Measurements from ENCODE around the gene PCSK6.
"Not testable (repeated sequence)": the region's sequence is repeated elsewhere in the genome, so short reads cannot be mapped to it uniquely, and the experiment has no call there.

The PCSK6 gene

DNA sequence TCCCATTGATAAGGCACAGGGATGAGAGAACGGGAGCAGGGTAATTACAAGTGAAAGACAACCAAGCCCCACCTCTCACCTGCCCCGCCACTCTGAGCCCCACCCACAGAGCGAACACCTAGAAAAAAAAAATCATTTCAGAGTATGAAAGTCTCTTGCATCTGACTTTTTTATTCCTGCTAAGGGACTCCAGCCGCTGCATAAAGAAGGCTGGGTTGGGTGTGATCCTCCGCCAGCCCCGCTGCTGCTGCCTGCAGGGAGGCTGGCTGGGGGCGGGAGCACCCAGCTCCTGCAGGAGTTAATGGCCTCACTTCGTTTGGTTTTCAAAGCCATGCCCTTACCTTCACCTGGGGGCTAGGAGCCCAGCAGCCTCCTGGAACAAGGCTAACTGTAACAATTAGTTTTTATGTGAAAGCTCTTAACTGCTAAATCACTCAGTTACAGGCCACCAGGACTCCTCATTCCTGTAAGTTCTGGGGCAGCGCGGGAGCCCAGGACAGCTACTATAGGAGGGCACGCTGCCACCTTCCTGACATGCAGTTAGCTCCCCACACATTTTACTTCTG, 116.5 kb downstream of the PCSK6 start:
- DNase-seq = no peak

DNA sequence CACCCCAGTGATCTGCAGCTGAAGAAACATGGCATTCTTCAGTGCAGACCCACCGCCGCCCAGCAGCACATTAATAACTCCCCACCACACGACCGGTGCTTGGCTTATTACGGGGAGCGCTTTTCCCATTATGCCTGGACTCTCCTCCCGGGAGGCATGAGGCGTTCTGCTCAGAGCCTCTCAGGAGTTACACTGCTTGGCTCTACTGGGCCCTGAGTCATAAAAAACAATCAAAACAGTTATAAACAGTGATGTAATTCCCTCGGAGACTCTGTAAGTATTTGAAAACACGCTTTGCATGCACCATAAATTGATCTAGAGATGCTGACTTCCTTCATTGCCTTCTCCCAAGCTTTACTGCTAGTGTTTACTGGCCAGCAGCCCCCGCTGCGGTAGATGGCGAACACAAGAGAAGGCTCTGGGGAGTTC, 117.3 kb downstream of the PCSK6 start:
- no peak for DNase-seq

DNA sequence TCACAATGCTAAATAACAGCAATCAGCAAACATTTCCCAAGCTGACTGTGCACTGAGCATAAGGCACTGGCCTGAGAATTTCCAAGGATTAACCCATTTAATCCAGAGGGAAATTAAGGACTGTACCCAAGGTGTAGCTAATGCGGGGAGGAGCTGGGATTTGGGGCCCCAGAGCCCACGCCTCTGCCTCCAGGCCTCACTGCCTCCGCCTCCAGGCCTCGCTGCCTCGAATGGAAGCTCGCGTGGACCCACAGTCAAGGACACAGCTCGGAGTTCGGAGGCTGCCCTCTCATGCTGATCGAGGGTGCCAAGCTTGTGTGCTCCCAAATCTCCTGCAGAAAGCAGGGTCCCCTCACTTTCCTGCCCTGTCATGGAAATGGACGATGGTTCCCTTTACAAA, 118.0 kb downstream of the PCSK6 start:
- DNase-seq = no peak

DNA sequence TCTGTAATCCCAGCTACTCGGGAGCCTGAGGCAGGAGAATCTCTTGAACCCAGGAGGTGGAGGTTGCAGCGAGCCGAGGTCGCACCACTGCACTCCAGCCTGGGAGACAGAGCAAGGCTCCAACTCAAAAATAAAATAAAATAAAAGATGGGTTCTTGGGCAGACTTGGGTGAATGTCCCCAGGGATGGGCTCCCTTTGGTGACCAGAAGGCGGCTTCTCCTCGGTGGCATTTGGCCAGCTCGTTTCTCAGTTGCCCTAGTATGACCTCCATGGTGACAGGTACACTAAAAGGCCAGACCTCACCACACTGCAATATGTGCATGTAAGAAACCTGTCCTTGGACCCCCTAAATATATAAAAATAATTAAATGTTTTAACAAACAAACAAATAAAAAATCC, 118.4 kb downstream of the PCSK6 start:
- DNase-seq = no peak

DNA sequence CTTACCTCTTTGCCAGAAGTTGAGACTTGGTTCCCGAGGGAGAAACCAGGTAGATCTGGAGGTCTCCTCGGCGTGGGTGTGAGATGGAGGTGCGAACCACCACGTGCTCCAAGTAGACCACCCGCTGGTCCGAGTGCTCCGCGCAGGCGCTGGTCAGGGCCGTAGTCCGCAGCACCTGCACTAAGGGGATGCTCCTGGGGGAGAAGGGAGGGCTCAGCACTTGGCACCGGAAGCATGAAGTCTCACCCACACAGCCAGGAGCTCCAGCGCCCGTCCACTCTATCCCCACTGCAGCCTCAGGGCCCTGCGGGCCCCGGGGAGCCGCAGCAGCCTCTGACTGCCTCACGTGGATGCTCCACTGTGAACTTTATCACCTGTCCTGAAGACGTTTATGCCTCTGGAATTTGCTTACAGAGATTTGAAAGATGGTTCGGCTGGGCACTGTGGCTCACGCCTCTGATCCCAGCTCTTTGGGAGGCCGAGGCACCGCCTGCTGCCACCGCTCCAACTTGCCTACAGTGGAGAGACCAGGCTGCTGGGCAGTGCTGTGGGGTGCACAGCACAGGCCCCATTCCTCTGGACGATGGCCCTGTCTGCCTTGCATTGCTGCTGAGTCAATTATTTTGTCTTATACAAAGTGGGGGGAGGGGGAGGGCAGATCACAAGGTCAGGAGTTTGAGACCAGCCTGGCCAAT, 119.0 kb downstream of the PCSK6 start:
- DNase-seq = no peak

DNA sequence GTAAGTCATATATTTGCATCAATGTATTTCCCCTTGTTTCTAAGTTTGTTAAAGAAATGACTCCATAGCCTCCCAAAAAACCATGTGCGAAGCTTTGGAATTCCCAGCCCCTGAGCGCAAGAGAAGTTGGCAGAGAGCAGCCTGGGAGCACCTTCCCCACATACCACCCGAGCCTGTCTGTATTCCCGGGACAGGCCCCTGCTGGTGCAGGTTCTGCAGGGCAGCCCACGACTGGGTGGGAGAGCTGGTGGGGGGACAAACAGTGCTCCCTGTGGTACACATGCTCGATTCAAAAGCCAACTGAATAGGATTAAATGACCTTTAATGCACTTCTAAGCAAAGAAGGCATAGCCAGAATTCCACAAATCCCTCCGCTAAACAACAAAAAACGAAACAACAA, 119.8 kb downstream of the PCSK6 start:
- DNase-seq = no peak

DNA sequence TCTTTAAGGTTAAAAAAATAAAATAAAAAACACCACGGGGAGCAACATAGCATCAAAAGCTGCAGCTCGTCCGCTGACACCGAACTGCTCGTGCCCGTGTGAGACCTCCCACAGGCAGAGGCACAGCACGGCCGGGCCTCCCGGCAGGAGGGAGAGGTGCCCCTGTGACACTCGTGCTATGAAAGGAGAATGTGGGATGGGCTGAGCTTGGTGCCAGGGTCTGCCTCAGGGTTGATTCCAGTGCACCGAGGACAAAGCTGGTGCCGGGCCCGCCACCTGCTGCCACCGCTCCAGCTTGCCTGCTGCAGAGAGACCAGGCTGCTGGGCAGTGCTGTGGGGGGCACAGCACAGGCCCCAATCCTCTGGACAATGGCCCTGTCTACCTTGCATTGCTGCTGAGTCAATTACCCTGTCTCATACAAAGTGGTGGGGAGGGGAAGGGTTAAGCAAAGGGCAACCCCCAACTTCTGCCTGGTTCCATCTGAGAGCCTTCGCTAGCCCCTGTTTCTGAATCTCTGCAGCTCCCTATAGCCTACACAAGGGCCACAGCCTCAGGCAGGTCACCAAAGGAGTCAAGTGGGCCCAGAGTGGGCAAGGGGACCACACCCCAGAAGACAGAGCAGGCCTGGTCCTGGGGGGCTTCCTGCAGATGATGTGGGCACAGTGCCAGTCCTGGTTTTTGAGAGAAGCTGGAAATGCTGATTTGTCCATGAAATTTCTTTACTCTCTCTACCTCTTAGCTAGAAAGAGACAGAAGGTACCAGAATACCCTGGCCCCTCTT, 120.5 kb downstream of the PCSK6 start:
- no peak for DNase-seq

DNA sequence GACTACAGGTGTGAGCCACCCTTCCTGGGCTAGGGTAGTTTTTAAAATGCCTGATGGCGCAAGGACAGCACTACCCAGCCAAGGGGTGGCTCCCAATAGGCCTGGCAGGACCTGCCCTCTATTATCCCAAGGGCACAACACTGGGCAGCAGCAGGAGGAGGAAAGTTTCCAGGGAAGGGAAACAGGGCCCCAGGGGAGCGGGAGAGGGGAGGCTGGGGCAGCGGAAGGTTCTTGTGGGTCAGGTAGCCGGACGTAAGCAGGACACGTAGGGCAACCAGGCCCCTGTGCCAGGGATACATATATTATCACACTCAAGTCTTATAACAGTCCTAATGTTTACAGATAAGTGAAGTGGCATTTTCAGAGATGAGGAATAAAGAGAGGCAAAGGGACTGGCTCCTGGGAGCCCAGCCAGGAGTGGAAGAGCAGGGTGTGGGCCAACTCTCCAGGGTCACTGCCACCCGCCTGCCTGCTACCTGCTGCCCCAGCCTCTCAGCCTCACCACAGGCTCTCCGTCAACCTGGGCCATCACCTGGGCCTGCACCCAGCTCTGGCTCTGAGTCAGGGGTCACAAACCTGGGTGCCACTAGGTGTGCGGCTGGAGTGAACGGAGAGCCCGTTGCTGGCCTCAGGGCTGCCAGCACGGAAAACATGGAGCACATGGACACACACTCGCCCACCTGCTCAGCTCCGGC, 121.3 kb downstream of the PCSK6 start:
- no peak for DNase-seq

DNA sequence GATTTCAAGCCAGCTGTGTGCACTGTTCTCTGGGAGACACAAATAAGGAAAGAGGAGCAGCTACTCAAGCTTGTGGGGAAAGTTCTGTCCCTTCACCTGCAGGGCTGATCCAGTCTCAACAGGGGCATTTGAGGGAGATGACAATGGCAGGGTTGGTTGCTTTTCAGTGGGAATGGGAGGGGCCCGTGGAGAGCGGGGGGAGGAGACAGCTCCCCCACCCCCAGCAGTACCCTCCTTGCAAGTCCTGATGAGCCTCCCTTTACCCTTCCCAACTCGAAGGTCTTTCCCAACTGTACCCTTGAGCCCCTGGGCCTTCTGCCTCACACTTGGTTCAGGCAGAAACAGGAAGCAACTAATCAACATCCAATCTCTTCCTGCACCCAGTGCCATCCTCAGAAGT, 122.7 kb downstream of the PCSK6 start:
- no peak for DNase-seq

DNA sequence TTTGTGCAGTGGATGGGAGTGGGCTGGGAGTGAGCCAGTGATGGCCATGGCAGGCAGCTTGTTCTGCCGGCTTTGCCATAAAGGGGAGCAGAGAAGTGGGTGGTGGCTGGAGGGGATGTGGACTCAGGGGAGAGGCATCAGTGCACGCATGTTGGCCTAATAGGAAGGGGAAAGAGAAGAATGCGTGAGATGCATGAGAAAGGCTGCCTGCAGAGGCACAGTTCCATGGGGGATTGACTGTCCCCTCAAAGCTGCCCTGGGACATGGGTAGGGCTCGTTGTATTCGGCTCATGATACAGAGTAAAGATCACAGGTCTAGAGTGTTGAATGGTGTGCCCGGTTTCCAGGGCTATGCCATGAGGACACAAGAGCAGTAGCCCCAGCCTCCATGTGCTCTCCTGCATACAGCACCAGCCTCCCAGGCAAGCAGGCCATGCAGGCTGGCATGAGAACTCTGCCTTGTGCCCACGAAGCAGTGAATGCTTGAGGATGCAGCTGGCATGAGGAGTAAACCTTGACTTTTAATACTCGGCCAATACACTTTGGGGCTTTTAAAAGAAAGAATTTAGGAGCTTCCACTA, 126.4 kb downstream of the PCSK6 start:
- DNase-seq = no peak

DNA sequence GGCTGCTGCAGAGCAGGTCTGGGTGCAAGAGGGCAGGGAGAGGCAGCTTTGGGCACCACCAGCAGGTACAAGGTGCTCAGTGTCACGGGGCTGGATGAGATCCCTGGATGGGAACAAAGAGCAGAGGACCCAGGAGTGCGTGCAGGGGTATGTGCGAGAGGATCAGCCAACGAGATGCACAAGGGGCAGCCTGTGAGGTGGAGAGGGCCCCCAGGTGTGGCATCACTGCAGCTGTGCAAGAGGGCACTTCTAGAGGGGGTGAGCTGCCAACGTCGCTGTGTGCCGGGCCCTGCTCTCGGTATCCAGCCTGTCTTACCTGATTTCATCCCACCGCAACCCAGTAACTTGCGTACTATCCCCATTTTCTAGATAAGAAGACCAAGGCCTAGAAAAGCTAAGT, 127.1 kb downstream of the PCSK6 start:
- DNase-seq = no peak

DNA sequence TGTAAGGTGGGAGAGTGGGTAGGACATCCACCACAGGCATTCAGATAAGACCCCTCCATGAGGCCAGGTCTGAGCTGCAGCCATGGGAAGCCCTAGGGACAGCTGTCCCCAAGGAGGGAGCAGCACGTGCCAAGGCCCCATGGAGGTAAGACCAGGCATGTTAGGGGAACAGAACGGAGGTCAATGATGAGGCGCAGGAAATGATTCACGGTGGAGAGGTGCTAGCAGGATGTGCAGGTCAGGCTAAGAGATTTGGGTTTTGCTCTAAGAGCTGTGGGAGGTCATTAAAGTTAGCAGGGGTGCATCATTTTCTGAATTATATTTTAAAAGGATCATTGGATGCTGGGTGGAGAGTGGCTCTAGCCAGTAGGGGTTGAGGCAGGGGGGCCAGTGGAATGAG, 128.1 kb downstream of the PCSK6 start:
- no peak for DNase-seq

DNA sequence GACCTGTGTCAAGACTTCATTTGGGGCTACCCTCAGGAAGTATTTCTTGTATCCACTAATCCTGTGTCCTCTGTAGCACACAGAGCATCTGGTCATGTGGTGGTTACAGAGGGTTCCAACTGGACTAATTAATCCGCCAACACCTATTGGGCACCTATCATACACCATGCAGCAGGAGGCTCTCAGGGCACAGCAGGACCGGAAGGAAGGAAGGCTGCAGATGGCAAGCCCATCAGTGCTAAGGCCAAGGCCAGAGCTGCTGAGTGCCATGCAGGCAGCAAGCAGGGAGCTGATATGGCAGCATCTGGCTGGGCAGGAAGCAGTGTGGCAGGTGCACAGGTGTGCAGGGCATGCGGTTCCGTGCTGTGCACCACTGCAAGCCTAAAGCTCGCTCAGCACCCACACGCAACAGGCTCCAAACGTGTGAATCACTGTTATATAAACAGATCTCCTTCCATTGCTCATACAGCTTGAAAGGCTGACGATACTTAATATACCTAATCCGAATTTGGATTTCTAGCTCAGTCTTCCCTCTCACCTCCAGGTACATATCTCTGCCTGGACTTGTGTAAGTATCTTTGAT, 130.1 kb downstream of the PCSK6 start:
- no peak for DNase-seq

DNA sequence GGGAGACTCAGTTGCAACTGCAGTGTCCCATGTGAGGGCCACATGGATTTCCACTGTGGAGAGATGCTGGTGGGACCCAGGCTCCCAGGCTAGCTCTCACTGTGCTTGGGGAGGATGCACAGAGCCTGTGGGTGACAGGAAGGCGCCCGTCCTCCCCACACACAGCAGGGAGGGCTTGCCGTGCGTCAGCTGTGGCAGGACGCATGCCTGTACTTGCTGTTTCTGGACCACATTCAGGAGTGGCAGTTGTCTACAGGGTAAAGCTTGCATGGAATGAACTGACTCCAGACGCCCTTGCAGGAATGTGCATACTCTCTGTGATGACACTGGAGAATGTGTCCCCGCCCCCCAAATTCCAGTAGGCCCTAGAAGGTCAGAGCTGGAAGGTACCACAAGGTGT, 130.6 kb downstream of the PCSK6 start:
- no peak for DNase-seq

DNA sequence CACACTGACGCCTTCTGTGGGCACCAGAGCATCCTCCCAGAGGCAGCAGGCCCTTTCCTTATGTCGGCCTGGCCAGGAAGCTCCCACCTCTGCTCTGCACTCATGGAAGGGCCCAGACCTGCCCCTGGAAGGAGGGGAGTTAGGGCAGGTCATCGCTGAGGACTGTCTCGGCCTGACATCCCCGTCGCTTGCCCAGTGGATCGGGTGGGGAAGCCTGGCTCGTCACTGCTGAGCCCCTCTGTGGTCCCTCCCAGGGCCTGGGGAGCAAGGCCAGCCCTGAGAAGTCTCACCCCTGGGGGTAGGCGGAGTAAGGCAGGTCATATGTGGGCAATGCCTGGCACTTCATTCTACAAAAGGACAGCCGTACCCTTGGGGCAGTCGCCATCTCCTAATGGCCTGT, 131.6 kb downstream of the PCSK6 start:
- no peak for DNase-seq

DNA sequence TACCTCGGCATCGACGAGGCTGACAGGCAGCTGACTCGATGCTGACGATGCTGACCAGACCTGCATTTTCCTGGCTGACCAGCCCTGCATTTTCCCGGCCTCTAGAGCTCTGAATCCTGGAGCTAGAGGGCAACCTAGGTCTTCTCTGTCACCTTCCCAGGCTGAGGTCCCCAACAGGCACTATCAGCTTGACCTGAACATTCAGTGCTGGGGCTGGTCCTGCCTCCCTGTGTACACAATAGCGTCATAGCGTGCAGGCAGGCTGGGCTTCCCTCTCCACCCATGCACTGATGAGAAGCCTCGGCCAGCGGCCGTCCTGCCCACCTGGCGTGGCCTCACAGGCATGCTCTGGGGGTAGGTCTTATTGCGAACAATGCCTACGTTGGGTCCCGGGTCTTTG, 132.2 kb downstream of the PCSK6 start:
- no peak for DNase-seq

DNA sequence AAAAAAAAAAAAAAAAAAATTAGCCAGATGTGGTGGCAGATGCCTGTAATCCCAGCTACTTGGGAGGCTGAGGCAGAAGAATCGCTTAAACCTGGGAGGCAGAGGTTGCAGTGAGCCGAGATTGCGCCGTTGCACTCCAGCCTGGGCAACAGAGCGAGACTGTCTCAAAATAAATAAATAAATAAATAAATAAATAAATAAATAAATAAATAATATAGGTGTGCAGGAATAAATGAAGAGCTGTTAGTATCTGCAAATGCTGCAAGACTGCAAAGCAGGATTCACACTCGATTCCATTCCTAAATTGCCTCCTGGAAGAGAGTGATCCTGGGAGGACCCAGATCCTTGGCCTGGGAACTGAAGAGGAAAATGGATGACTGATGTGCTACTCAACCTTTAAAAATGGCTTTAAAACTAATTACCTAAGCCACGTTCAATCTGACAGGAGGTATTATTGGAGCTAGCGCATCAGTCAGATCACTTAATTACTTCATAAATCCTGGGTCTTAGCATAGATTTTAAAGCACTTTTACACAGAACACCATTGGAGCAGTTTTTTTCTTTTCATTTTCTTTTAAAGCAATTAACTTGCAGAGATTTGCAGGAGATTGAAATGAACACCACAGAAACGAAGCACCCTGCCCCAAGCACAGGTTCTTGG, 132.9 kb downstream of the PCSK6 start:
- DNase-seq = not testable (repeated sequence)

DNA sequence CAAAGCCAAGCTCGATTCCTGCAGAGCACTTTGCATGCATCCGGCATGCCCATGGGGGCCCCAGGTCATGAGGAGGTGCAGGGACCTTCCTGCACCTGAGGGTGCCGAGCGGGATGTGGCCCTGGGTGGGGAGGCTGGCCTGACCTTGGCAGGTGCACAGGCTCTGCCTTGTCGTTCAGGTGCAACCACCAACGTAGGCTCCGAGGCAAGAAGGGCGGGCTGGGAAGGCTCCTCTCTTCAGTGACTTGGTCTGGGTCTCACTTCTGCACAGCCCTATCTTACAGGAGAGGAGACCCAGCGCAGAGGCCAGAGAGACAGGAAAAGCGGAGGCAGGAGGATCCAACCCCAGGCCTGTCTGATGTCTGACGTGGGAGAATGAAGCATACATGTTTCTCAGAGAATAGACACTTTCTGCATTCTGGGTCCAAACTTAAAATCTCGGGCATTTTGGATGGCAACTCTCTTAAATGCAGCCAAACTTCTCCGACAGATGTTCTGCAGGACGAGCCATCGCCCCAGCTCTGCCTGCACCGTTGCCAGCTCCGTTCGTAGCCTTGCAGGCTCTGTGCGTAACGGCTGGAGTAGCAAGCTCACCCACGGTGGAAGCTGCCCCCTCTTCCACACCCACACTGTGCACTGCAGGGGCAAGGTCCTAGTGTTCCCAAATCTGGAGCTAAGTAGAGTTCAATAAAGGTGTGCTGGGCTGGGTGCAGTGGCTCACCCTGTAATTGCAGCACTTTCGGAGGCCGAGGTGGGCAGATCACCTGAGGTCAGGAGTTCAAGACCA, 133.6 kb downstream of the PCSK6 start:
- no peak for DNase-seq

DNA sequence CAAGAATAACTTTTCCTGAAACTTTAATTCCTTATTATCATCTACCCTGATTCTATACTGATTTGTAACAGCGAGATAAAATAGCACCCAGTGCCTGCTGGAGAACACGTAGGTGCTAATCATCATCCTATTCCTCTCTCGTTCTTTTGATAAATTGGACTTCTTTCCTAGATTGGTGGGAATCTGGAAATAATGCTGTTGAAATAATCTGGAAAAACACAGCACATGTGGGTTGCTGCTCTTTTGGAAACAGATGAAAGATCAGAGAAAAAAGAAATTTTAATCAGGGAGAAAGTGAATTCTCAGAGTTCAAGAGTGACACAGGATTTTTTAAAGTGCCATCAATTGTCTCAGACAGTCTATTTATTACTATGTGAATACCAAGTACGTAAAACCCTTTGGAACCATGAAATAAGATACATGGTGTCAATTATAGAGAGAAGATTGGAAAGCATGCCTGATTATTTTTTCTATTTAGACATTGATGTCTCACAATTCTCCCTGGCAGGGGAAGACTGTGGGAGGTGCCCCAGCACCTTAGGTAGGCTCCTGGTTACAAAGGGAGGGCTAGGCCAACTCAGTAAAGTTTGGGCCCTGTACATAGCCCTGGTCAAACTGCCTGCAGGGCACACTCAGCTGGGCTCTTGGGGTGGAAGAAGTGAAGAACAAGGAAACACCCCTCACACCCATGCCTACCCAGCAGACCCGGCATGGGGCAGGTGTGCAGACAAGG, 134.4 kb downstream of the PCSK6 start:
- no peak for DNase-seq

DNA sequence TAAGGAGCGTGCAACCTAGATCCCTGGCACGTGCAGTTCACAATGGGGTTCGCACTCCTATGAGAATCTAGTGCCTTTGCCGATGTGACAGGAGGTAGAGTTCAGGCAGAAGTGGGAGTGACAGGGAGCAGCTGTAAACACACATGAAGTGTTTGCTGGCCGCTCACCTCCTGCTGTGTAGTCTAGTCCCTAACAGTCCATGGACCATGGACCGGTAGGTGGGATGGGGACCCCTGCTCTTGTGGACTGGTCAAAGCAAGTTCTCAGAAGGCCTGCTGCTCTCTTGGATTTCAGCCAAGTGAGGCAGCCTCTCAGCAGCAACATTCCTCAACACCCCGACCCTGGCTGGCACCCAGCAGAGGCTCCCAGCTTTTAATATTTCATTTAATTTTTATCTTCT, 136.3 kb downstream of the PCSK6 start:
- no peak for DNase-seq

DNA sequence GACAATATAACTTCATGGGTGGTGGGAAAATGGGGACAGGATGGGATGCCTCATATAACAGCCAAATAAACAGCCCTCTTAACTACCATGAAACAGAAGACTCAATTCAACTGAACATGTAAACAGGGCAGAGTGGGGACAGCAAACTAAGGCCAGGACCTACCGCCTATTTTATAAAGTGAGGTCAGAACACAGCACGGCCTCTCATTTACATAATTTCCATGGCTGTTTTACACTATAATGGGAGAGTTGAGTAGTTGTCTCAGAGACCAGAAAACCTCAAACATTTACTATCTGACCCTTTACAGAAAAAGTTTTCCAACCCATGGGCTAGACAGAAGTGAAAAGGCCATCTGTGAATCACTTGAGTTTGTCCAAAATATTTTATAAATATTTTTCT, 137.8 kb downstream of the PCSK6 start:
- DNase-seq = no peak

Data from stimulated activated CD4-positive, alpha-beta T cell treated with anti-CD3 and anti-CD28 coated beads, Interleukin-2, amount 100 ng/mL, for 48 hours (primary cell).